BLaER1 (cell line): ENCODE data around the gene CERK.
"Not testable (repeated sequence)": the region's sequence is repeated elsewhere in the genome, so short reads cannot be mapped to it uniquely, and the experiment has no call there.

Source experiments
- H3K27ac ChIP-seq: shearing (Covaris generic); formaldehyde crosslinking; 2 replicates; pipeline ENCODE4 v1.8.1; 2022
- H3K27me3 ChIP-seq: shearing (Covaris generic); formaldehyde crosslinking; 2 replicates; pipeline ENCODE4 v1.8.1; 2022
- H3K36me3 ChIP-seq: shearing (Covaris generic); formaldehyde crosslinking; 2 replicates; pipeline ENCODE4 v1.8.1; 2022
- H3K4me1 ChIP-seq: shearing (Covaris generic); formaldehyde crosslinking; 2 replicates; pipeline ENCODE4 v1.8.1; 2022
- H3K4me2 ChIP-seq: shearing (Covaris generic); formaldehyde crosslinking; 2 replicates; pipeline ENCODE4 v1.8.1; 2022
- H3K4me3 ChIP-seq: shearing (Covaris generic); formaldehyde crosslinking; 2 replicates; pipeline ENCODE4 v1.8.1; 2022
- H3K9ac ChIP-seq: shearing (Covaris generic); formaldehyde crosslinking; 2 replicates; pipeline ENCODE4 v1.8.1; 2022
- H3K9me3 ChIP-seq: shearing (Covaris generic); formaldehyde crosslinking; 2 replicates; pipeline ENCODE4 v1.8.1; 2022
- H4K20me1 ChIP-seq: shearing (Covaris generic); formaldehyde crosslinking; 2 replicates; pipeline ENCODE4 v1.8.1; 2022
- Cebpa-rat ChIP-seq: shearing (Covaris generic); IDR thresholded peaks from 2 replicates; pipeline ENCODE4 v1.8.1; 2022

Gene CERK

GRCh38 chr22:46735747-46736608 is 2.1 kb downstream of the CERK start:
- peak overlapping the region; percentile 98 for H3K4me2 ChIP-seq
- H3K27ac ChIP-seq, result peak overlapping the region; percentile 95
- peaks cover 86% of the 10 kb centered on the region for H3K4me1 ChIP-seq
- H3K9ac ChIP-seq, result peak overlapping the region; percentile 90
- peaks cover 12% of the 10 kb centered on the region; the same call in 1 of the 2 replicates for H3K36me3 ChIP-seq
- TF ChIP-seq Cebpa-rat, result no peak
- H4K20me1 ChIP-seq, result peaks cover 63% of the 10 kb centered on the region
- H3K27me3 ChIP-seq, result no peaks in the 10 kb centered on the region
- H3K9me3 ChIP-seq, result no peaks in the 10 kb centered on the region
- peak overlapping the region; percentile 82 for H3K4me3 ChIP-seq

GRCh38 chr22:46734830-46735453 is 3.1 kb downstream of the CERK start:
- TF ChIP-seq Cebpa-rat, result no peak
- peak overlapping the region; percentile 82 for H3K4me3 ChIP-seq
- peak overlapping the region; percentile 90 for H3K9ac ChIP-seq
- peak overlapping the region; percentile 95 for H3K27ac ChIP-seq
- no peaks in the 10 kb centered on the region for H3K27me3 ChIP-seq
- H3K9me3 ChIP-seq, result no peaks in the 10 kb centered on the region
- peaks cover 86% of the 10 kb centered on the region for H3K4me1 ChIP-seq
- peaks cover 74% of the 10 kb centered on the region for H4K20me1 ChIP-seq
- H3K36me3 ChIP-seq, result peaks cover 17% of the 10 kb centered on the region; the same call in 1 of the 2 replicates
- peak overlapping the region; percentile 98 for H3K4me2 ChIP-seq

GRCh38 chr22:46734213-46734722 is 3.8 kb downstream of the CERK start:
- Histone ChIP-seq H3K4me2 (peak overlapping the region; percentile 98), H4K20me1 (peaks cover 80% of the 10 kb centered on the region), H3K27ac (peak overlapping the region; percentile 95), H3K36me3 (peaks cover 18% of the 10 kb centered on the region; the same call in 1 of the 2 replicates), H3K9ac (peak overlapping the region; percentile 90), H3K4me3 (peak overlapping the region; percentile 82), H3K4me1 (peaks cover 86% of the 10 kb centered on the region)
- H3K9me3 ChIP-seq, H3K27me3 ChIP-seq: not testable (repeated sequence)

- Histone ChIP-seq H3K4me2 (peak overlapping the region; percentile 98), H3K9me3 (no peaks in the 10 kb centered on the region), H3K36me3 (peaks cover 35% of the 10 kb centered on the region), H3K27ac (peak overlapping the region; percentile 95), H3K27me3 (no peaks in the 10 kb centered on the region), H3K4me1 (peaks cover 94% of the 10 kb centered on the region), H3K9ac (peak overlapping the region; percentile 43; the same call in 1 of the 2 replicates), H3K4me3 (no peak overlapping the region), H4K20me1 (peaks cover 98% of the 10 kb centered on the region)
- no peak for TF ChIP-seq Cebpa-rat
Observed at GRCh38 chr22:46732513-46732912, 5.5 kb downstream of the CERK start.

GRCh38 chr22:46732041-46732379 is 6.0 kb downstream of the CERK start:
- peak overlapping the region; percentile 98 for H3K4me2 ChIP-seq
- H3K4me1 ChIP-seq, result peaks cover 99% of the 10 kb centered on the region
- H3K9me3 ChIP-seq, result no peaks in the 10 kb centered on the region
- peak overlapping the region; percentile 74 for H3K27ac ChIP-seq
- no peak for TF ChIP-seq Cebpa-rat
- H4K20me1 ChIP-seq, result peaks cover 100% of the 10 kb centered on the region
- H3K4me3 ChIP-seq, result peak overlapping the region; percentile 2; the same call in 1 of the 2 replicates
- H3K9ac ChIP-seq, result peak overlapping the region; percentile 66
- peaks cover 40% of the 10 kb centered on the region for H3K36me3 ChIP-seq
- no peaks in the 10 kb centered on the region for H3K27me3 ChIP-seq

GRCh38 chr22:46731246-46732040 is 6.6 kb downstream of the CERK start:
- no peak for TF ChIP-seq Cebpa-rat
- peaks cover 100% of the 10 kb centered on the region for H3K4me1 ChIP-seq
- peaks cover 46% of the 10 kb centered on the region for H3K36me3 ChIP-seq
- H3K27me3 ChIP-seq, result no peaks in the 10 kb centered on the region
- H3K9me3 ChIP-seq, result no peaks in the 10 kb centered on the region
- peak overlapping the region; percentile 66 for H3K9ac ChIP-seq
- peak overlapping the region; percentile 2; the same call in 1 of the 2 replicates for H3K4me3 ChIP-seq
- peaks cover 100% of the 10 kb centered on the region for H4K20me1 ChIP-seq
- H3K27ac ChIP-seq, result peak overlapping the region; percentile 74
- H3K4me2 ChIP-seq, result peak overlapping the region; percentile 98

GRCh38 chr22:46730568-46731245 is 7.3 kb downstream of the CERK start:
- Histone ChIP-seq H3K9ac (peak overlapping the region; percentile 66), H3K9me3 (no peaks in the 10 kb centered on the region), H3K36me3 (peaks cover 53% of the 10 kb centered on the region), H3K4me2 (peak overlapping the region; percentile 98), H3K4me3 (no peak overlapping the region; the same call in 1 of the 2 replicates), H3K27me3 (no peaks in the 10 kb centered on the region), H3K4me1 (peaks cover 100% of the 10 kb centered on the region), H3K27ac (peak overlapping the region; percentile 74), H4K20me1 (peaks cover 100% of the 10 kb centered on the region)
- no peak for TF ChIP-seq Cebpa-rat

GRCh38 chr22:46728470-46728869 is 9.6 kb downstream of the CERK start:
- H3K9me3 ChIP-seq, result no peaks in the 10 kb centered on the region
- peaks cover 75% of the 10 kb centered on the region for H3K36me3 ChIP-seq
- peaks cover 95% of the 10 kb centered on the region for H3K4me1 ChIP-seq
- peak overlapping the region; percentile 56 for H3K27ac ChIP-seq
- peak overlapping the region; percentile 98 for H3K4me2 ChIP-seq
- no peak overlapping the region for H3K4me3 ChIP-seq
- no peak for TF ChIP-seq Cebpa-rat
- H3K27me3 ChIP-seq, result no peaks in the 10 kb centered on the region
- H4K20me1 ChIP-seq, result peaks cover 100% of the 10 kb centered on the region
- peak overlapping the region; percentile 43 for H3K9ac ChIP-seq
